Ishikawa (cell line): Measurements from ENCODE around the gene UNC5C.

Source experiments
- EGR1 ChIP-seq: IDR thresholded peaks from 2 replicates; pipeline ENCODE4 v1.6.1; 2012
- EP300 ChIP-seq: IDR thresholded peaks from 2 replicates; pipeline ENCODE4 v1.6.1; 2012; ENCODE audit warnings: borderline replicate concordance
- NFIC ChIP-seq: IDR thresholded peaks from 2 replicates; pipeline ENCODE4 v1.6.1; 2012
- TAF1 ChIP-seq: IDR thresholded peaks from 2 replicates; pipeline ENCODE4 v1.6.1; 2012; ENCODE audit warnings: low read depth, mild to moderate bottlenecking
- TF ChIP-seq, protein P1 (sequence below): IDR thresholded peaks from 2 replicates; pipeline ENCODE4 v1.6.1; 2012
- TF ChIP-seq, protein P2 (sequence below): IDR thresholded peaks from 2 replicates; pipeline ENCODE4 v1.6.1; 2012; ENCODE audit warnings: low read depth, mild to moderate bottlenecking

DNA sequence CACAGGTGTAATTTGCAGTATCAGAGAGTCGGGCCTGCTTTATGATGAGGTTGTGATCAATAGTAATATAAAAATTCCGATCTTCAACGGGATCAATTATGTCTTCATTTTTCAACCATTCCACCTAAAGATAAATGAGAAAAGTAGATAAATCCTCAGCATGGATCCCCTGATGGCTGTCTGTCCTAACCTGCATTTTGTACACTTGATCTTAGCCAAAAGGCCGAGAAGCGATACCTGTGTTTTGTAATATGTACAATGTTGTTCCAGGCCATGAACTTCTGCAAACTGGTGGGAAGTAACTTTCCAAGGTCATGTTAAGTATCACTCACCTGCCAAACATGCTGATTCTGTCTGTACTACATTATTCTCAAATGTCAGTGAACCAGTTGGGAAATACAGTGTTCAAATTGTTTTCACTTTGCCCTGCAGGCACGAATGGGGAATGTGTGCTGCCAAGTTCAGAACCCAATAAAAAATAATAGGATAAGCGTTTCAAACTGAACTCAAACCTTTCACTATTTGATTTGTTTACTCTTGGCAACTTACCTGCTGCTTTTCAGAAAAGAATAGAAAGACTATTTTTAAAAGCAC lies 298.1 kb downstream of the UNC5C start:
- TF ChIP-seq EGR1 (no peak), EP300 (peak; percentile 36; the same call in 1 of the 2 replicates), TAF1 (no peak), NFIC (peak; percentile 52)
- TF ChIP-seq, protein P1, sequence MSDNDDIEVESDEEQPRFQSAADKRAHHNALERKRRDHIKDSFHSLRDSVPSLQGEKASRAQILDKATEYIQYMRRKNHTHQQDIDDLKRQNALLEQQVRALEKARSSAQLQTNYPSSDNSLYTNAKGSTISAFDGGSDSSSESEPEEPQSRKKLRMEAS = no peak
- TF ChIP-seq, protein P2, sequence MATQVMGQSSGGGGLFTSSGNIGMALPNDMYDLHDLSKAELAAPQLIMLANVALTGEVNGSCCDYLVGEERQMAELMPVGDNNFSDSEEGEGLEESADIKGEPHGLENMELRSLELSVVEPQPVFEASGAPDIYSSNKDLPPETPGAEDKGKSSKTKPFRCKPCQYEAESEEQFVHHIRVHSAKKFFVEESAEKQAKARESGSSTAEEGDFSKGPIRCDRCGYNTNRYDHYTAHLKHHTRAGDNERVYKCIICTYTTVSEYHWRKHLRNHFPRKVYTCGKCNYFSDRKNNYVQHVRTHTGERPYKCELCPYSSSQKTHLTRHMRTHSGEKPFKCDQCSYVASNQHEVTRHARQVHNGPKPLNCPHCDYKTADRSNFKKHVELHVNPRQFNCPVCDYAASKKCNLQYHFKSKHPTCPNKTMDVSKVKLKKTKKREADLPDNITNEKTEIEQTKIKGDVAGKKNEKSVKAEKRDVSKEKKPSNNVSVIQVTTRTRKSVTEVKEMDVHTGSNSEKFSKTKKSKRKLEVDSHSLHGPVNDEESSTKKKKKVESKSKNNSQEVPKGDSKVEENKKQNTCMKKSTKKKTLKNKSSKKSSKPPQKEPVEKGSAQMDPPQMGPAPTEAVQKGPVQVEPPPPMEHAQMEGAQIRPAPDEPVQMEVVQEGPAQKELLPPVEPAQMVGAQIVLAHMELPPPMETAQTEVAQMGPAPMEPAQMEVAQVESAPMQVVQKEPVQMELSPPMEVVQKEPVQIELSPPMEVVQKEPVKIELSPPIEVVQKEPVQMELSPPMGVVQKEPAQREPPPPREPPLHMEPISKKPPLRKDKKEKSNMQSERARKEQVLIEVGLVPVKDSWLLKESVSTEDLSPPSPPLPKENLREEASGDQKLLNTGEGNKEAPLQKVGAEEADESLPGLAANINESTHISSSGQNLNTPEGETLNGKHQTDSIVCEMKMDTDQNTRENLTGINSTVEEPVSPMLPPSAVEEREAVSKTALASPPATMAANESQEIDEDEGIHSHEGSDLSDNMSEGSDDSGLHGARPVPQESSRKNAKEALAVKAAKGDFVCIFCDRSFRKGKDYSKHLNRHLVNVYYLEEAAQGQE = no peak
